Measurements from ENCODE around the gene MTMR10.

Gene MTMR10, protein sequence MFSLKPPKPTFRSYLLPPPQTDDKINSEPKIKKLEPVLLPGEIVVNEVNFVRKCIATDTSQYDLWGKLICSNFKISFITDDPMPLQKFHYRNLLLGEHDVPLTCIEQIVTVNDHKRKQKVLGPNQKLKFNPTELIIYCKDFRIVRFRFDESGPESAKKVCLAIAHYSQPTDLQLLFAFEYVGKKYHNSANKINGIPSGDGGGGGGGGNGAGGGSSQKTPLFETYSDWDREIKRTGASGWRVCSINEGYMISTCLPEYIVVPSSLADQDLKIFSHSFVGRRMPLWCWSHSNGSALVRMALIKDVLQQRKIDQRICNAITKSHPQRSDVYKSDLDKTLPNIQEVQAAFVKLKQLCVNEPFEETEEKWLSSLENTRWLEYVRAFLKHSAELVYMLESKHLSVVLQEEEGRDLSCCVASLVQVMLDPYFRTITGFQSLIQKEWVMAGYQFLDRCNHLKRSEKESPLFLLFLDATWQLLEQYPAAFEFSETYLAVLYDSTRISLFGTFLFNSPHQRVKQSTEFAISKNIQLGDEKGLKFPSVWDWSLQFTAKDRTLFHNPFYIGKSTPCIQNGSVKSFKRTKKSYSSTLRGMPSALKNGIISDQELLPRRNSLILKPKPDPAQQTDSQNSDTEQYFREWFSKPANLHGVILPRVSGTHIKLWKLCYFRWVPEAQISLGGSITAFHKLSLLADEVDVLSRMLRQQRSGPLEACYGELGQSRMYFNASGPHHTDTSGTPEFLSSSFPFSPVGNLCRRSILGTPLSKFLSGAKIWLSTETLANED

DNA sequence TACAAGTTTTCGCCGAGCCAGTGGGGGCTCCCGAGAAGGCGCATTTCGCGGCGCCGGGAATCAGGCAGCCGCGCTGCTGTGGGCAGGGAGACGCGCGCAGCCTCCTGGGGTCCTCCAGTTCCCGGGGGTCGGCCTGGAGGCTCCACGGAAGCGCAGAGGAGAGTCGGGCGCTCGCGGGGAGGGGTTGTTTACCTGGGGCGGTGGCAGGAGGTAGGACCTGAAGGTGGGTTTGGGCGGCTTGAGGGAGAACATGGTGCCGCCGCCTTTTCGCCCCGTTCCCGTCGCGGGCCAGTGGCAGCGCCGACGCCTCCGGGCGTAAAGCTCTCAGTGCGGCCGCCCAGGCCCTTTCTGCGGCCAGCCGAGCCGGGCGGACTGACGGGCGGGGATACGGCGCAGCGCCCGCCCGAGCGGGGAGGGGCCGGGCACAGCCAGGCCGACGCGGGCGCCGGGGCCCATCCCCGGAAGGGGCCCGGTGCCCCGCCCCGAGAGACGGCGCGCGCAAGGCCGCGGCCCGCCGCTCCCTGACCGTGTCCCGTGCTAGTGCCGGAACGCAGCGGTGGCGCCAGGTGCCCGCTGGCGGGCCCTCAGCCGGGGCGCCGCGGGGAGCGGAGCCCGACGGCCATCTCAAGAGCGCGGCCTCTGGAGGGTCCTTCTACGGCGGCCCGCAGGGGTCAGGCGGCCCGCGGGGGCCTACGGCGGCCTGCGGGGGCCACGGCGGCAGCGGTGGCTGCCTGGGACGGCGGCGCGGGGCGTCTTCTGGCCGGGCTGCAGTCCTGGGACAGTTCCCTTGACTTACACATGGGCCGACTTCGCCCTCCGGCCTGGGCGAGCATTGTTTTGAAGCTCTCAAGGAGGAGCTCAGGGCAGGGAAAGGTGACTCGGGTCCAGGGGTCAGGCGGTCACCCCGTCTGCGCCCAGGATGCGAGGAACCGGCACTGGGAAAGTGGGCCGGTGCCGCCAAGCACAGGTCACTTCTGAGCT, at the start of gene MTMR10:
TSS of gene MTMR10 (minus strand) at position 374 of the 981 bp plus-strand sequence. CDS start at position 252, 122 bp downstream.
- DNase-seq (ENCODE audit: low spot score in 2 of 2), result peak; percentile 78 to 85
- peak; percentile 91 for ATAC-seq (ENCODE audit: low read depth)

DNA sequence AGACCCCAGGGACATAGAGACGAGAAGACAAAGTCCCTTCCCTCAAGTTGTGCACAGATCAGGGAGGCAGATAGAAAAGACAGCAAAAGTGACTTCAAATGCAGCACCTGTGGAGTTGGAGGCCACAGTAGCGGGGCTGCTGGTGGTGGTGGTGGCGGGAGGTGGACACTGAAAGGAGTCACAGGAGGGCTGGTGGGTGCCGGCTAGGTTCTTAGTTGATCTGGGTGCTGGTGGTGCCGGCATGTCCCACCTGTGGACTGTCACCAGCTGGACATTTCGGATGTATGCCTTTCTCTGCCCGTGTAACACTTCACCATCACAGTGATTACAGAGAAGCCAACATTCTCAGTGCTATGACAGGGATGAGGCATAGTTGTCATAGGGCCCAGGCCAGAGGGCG, 49.2 kb upstream of the MTMR10 start:
- no peaks in the 10 kb centered on the region for H3K36me3 Mint-ChIP-seq
- no peak overlapping the region for H3K4me3 Mint-ChIP-seq
- no peaks in the 10 kb centered on the region for H3K9me3 Mint-ChIP-seq
- no peak for ATAC-seq (ENCODE audit: low read depth)
- H3K27ac Mint-ChIP-seq, result no peak overlapping the region
- DNase-seq (ENCODE audit: low spot score in 2 of 2), result no peak
- no peaks in the 10 kb centered on the region for H3K4me1 Mint-ChIP-seq
- H3K27me3 Mint-ChIP-seq, result no peaks in the 10 kb centered on the region

More for the DNA sequence above, at the start of gene MTMR10:
- no peaks in the 10 kb centered on the region for H3K9me3 Mint-ChIP-seq
- H3K27ac Mint-ChIP-seq, result peak within 1 kb of the TSS; percentile 94
- H3K36me3 Mint-ChIP-seq, result peaks cover 11% of the 10 kb centered on the region
- peak within 1 kb of the TSS; percentile 97 for H3K4me3 Mint-ChIP-seq
- H3K27me3 Mint-ChIP-seq, result no peaks in the 10 kb centered on the region
- peaks cover 22% of the 10 kb centered on the region for H3K4me1 Mint-ChIP-seq

DNA sequence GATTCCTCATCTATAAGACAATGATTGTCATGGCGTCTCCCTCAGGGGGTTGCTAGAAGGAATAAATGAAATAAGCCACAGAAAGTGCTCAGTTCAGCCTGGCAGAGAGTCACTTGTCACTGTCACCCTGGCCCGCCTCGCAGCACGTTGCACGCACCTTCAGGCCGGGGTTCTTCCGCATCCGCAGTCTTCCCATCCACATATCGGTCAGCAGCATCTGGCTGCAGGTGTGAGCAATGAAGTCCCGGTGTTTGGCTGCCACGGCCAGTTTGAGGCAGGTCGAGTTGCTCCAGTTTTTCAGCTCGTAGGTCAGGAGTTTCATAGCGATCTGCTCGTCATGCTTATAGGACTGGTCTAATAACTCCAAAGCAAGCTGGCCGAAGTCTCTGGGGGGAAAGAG, 48.5 kb upstream of the MTMR10 start:
- no peak overlapping the region for H3K4me3 Mint-ChIP-seq
- no peaks in the 10 kb centered on the region for H3K4me1 Mint-ChIP-seq
- no peak for ATAC-seq (ENCODE audit: low read depth)
- no peak for DNase-seq (ENCODE audit: low spot score in 2 of 2)
- H3K9me3 Mint-ChIP-seq, result no peaks in the 10 kb centered on the region
- H3K36me3 Mint-ChIP-seq, result no peaks in the 10 kb centered on the region
- no peak overlapping the region for H3K27ac Mint-ChIP-seq
- H3K27me3 Mint-ChIP-seq, result no peaks in the 10 kb centered on the region

DNA sequence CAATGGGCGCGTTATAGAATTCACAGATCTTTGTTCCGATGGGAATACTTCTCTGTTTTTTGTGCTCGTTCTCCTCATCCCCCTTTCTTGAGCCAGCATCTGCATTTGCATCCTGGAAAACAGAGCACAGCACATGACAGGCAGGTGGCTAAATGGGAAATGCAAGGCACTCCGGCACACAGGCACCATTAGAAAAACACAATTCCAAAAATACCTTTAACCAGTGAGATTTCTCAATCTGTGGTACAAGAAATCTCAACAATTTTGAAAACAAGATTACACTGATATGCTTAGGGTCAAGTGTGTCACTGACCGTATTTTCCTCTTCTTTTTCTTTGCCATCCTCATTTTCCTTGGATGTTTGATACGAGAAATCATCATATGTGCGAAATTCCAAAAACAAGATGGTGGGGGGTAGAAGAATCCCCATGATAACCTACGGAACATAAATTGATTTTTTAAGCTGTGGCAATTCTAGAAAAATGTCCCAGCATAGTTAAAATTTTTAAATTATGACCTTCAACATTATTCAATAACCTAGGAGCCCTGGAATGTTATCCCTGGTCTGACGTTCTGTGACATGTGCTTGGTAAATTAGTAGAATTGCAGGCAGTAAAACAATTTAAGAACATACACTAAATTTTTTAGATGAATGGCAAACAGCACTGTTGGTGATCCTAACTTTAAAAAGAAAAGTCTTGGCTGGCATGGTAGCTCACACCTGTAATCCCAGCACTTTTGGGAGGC, 46.5 kb upstream of the MTMR10 start:
- ATAC-seq (ENCODE audit: low read depth) (no peak), DNase-seq (ENCODE audit: low spot score in 2 of 2) (no peak)
- Mint-ChIP-seq H3K9me3 (no peaks in the 10 kb centered on the region), H3K27ac (no peak overlapping the region), H3K27me3 (no peaks in the 10 kb centered on the region), H3K36me3 (no peaks in the 10 kb centered on the region), H3K4me3 (no peak overlapping the region), H3K4me1 (peaks cover 15% of the 10 kb centered on the region)

DNA sequence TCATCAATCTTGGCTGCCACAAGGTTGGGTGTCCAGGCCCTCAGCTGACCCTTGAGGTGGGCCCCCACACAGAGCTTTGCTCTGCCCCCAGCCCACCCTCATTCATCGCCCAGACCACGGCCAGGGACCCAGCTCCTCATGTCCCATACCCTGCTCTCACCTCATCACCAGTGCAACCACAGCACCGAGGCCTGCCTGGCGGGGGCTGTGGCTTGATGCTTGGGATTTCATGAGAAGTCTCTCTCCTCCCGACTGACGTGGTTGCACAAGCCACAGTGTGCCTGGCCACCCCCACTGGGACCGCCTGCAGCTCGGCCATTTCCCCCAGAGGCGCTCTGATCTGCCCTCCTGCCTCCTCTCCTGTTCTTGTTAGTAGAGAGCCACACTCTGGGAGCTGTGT, 45.4 kb upstream of the MTMR10 start:
- Mint-ChIP-seq H3K4me1 (peaks cover 15% of the 10 kb centered on the region), H3K4me3 (no peak overlapping the region)
- ATAC-seq (ENCODE audit: low read depth), result no peak

DNA sequence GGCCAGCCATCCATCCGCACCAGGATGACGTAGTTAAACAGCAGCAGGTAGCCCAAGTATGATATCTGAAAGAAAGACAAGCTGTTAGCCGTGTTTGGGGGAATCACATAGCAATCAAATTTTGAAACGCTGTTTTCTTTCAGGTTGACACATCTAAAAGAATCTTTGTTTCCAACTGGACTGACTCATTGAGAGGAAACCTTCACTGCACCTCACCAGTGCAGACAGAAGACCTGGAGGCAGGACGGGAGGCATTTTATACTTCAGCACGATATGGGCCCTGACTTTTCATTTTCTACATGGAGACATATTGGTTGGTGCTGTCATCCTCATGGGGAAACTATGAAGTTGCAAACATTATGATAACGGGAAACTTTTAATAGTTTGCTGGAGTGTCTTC, 44.2 kb upstream of the MTMR10 start:
- no peak for DNase-seq (ENCODE audit: low spot score in 2 of 2)
- no peak for ATAC-seq (ENCODE audit: low read depth)
- no peaks in the 10 kb centered on the region for H3K27me3 Mint-ChIP-seq
- no peaks in the 10 kb centered on the region for H3K36me3 Mint-ChIP-seq
- H3K4me3 Mint-ChIP-seq, result no peak overlapping the region
- no peaks in the 10 kb centered on the region for H3K9me3 Mint-ChIP-seq
- peaks cover 23% of the 10 kb centered on the region for H3K4me1 Mint-ChIP-seq
- no peak overlapping the region for H3K27ac Mint-ChIP-seq

More for the DNA sequence above, 45.4 kb upstream of the MTMR10 start:
- no peak overlapping the region for H3K27ac Mint-ChIP-seq
- H3K36me3 Mint-ChIP-seq, result no peaks in the 10 kb centered on the region
- H3K27me3 Mint-ChIP-seq, result no peaks in the 10 kb centered on the region
- no peaks in the 10 kb centered on the region for H3K9me3 Mint-ChIP-seq
- no peak for DNase-seq (ENCODE audit: low spot score in 2 of 2)

DNA sequence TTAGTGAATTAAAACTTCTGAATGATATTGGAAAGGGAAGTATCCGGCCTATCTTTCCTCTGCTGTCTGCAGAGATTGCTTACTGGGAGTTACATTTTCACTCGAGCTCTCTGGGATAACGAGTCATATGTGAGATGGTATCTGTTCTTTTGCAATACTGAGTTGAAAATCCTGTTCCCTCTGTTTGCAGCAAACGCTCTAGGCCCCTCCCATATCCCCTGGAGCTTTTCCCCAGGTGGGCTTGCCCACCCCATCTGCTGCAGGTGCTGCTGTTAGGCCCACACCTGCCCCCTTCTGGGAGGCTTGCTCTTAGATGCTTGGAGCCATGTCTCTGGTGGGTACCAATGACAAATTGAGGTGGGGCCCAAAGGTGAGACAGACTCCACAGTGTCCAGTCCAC, 42.7 kb upstream of the MTMR10 start:
- H3K27ac Mint-ChIP-seq, result no peak overlapping the region
- H3K36me3 Mint-ChIP-seq, result no peaks in the 10 kb centered on the region
- DNase-seq (ENCODE audit: low spot score in 2 of 2), result no peak
- no peak for ATAC-seq (ENCODE audit: low read depth)
- H3K27me3 Mint-ChIP-seq, result no peaks in the 10 kb centered on the region
- H3K4me3 Mint-ChIP-seq, result no peak overlapping the region
- no peaks in the 10 kb centered on the region for H3K9me3 Mint-ChIP-seq
- H3K4me1 Mint-ChIP-seq, result peaks cover 26% of the 10 kb centered on the region

DNA sequence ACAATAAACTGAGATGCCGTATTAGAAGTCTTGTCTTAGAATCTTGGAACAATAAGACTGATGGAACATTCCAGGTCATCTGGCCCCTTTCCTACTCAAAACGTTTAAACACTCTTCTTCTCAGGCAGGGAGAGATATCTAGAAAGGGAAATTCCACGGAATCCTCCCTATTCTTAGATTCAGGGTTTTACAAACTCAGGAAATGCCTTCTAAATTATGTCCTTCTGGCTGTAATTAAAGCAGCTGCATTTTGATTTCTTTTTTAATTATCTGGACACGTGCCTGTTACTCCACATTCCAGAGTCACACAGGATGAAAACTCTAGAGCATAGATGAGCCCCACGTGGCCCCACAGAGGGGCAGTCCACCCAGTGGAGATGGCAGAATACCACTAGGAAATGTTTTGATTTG, 41.5 kb upstream of the MTMR10 start:
- Mint-ChIP-seq H3K27ac (no peak overlapping the region), H3K4me3 (no peak overlapping the region), H3K36me3 (no peaks in the 10 kb centered on the region), H3K27me3 (no peaks in the 10 kb centered on the region), H3K9me3 (no peaks in the 10 kb centered on the region), H3K4me1 (peaks cover 26% of the 10 kb centered on the region)
- DNase-seq (ENCODE audit: low spot score in 2 of 2), result no peak
- no peak for ATAC-seq (ENCODE audit: low read depth)

DNA sequence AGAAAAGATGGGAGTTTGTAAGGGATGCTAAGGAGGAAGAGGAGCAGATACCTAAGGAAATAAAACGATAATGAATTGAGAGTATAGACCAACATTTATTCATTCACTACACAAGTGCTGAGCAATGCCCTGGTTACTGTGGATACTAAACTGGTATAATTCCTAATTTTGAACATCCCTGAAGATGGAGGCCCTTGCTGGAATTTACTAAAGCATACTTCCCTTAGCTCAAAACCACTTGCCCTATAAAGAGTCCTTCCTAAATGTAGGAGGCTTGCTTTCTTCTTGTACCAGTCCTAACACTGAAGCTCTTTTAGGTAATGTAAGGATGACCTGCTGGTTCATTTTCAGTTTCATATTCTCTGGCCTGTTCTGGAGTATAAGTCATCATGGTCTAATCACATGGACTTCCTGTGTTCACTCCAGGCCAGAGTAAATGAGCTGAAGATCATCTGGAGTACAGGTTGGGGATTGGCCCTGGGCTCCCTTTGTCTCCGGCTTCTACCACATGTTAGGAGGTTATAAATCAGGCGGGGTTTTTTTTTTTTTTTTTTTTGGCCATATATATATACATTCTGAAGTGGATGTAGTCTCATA, 40.1 kb upstream of the MTMR10 start:
- no peaks in the 10 kb centered on the region for H3K36me3 Mint-ChIP-seq
- H3K27ac Mint-ChIP-seq, result no peak overlapping the region
- H3K27me3 Mint-ChIP-seq, result no peaks in the 10 kb centered on the region
- H3K4me1 Mint-ChIP-seq, result peaks cover 26% of the 10 kb centered on the region
- no peak for DNase-seq (ENCODE audit: low spot score in 2 of 2)
- no peak overlapping the region for H3K4me3 Mint-ChIP-seq
- peak; percentile 65 for ATAC-seq (ENCODE audit: low read depth)
- H3K9me3 Mint-ChIP-seq, result no peaks in the 10 kb centered on the region

DNA sequence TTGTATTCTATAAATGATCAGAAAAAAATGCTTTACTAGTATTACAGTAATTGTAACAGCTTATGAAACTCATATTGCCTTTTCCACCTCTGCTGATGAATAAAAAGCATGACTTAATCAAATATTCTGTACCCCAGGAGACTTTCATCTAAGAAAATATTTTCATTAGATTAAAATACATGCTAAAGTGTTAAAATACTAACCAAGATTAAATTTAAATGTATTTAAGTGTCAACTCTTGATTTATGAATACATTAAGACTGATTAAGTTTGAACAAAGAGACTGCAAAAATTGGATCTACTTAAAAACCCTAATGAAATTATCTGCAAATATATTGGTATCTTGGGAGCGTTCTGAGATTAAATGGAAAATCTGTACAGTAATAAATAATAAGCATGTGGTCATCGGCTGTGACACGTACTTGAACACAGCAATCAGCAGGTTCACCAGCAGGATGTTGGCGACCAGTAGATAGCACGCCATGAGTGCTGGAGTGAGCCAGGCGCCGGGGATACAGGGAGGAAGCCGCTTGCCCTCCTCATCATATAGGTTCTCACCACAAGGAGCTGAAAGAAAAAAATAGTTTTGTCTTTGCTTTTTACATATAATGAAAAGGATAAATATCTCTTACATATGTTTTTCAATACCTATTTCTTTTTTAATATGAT, 36.6 kb upstream of the MTMR10 start:
- Mint-ChIP-seq H3K4me1 (peaks cover 21% of the 10 kb centered on the region), H3K27me3 (no peaks in the 10 kb centered on the region), H3K4me3 (no peak overlapping the region)

DNA sequence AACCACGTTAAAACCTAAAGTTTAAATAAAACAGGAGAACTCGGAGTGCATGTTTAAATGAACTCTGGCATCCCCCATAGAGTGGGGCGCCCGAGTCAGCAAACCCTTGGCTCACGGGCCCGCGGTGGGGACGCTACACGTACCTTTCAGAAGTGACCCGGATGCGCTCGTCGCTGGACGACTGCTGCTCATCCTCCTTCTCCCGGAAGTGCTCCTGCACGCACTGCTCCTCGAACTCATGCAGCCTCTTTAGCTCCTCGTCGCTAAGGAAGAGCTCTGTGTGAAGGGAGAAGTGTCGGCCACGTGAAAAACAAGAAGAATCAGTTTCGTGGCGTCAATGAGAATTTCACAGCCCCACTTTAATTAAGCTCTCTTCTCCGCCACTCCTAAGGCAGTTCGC, 34.6 kb upstream of the MTMR10 start:
- Mint-ChIP-seq H3K4me3 (no peak overlapping the region), H3K27ac (no peak overlapping the region), H3K9me3 (peaks cover 1% of the 10 kb centered on the region), H3K27me3 (no peaks in the 10 kb centered on the region), H3K4me1 (peaks cover 20% of the 10 kb centered on the region), H3K36me3 (no peaks in the 10 kb centered on the region)
- ATAC-seq (ENCODE audit: low read depth), result no peak
- DNase-seq (ENCODE audit: low spot score in 2 of 2), result no peak

More for the DNA sequence above, 36.6 kb upstream of the MTMR10 start:
- no peak for ATAC-seq (ENCODE audit: low read depth)
- no peak for DNase-seq (ENCODE audit: low spot score in 2 of 2)
- no peaks in the 10 kb centered on the region for H3K36me3 Mint-ChIP-seq
- no peak overlapping the region for H3K27ac Mint-ChIP-seq
- no peaks in the 10 kb centered on the region for H3K9me3 Mint-ChIP-seq

DNA sequence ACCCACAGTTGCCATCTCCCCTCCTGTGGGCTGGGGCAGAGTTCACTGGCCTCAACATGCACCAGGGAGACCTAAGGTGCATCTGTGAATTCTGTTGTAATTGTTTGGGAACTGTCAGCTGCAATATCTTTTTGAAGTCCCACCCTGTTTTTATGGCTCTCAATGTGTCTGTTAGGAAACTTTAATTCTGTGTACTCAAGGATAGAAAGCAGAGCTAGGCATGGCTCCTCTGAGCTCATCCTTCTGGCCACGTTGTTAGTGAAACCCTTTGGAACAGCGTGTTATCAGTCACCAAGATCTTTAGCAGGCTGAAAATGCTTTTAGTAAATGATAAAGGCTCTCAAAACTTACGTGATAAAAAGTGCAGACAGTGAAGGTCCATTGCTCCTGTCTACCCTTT, 33.6 kb upstream of the MTMR10 start:
- ATAC-seq (ENCODE audit: low read depth) (no peak), DNase-seq (ENCODE audit: low spot score in 2 of 2) (no peak)
- no peaks in the 10 kb centered on the region for H3K27me3 Mint-ChIP-seq
- peaks cover 2% of the 10 kb centered on the region for H3K9me3 Mint-ChIP-seq
- H3K4me1 Mint-ChIP-seq, result peaks cover 27% of the 10 kb centered on the region
- no peak overlapping the region for H3K27ac Mint-ChIP-seq
- no peaks in the 10 kb centered on the region for H3K36me3 Mint-ChIP-seq
- no peak overlapping the region for H3K4me3 Mint-ChIP-seq
